Stimulated activated CD4-positive, alpha-beta T cell treated with anti-CD3 and anti-CD28 coated beads, Interleukin-4, amount 100 ng/mL, for 1 hour (primary cell): Measurements from ENCODE around the gene RP2.

ENCODE experiments used
- DNase-seq: peaks from one replicate; pipeline ENCODE4 v3.0.0-alpha.2; 2020

RP2 gene

GRCh38 chrX:46927718-46928117 is 90.9 kb downstream of the RP2 start:
- no peak for DNase-seq

DNA sequence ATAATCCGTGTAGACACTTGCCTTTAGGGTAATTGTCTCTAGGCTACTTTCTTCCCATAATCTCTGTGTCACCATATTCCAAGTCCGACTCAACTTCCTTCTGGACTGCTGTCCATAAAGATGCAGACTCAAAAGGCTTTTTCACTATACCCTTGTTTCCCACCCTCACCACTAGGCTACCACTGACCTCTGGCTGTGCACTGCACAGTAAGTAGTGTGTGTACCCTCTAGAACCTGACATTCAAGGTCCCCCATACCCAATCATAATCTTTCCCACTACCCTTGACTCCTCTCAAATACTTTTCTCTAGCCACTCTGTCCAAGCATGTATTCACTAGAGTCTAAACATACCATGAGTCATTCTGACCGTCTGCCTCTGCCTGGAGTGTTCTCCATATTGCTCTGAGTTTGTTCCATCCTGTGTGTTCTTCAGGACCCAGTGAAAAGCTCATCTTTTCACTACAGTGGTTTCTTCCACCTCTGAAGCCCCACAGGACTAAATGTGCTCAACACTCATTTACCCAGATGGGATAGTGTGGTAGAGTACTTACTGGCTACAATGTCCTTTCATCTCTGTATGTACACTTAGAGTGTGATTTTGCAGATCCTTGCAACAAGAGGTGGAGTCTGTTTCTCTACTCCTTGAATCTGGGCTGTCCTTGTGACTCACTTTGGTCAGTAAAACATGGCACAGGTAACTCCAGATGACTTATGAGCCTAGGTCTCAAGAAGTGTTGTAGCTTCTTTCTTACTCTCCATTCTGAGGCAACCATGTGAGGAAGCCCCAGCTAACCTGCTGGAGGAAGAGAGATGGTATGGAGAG is 92.8 kb downstream of the RP2 start:
- DNase-seq: no peak
